CD4-positive, alpha-beta T cell (primary cell): Measurements from ENCODE around the gene SCGB1C2. TPM values are rescaled to one million over a fixed set of nuclear protein-coding genes. Genes with fewer than 3 reads are reported as not detected.

Source experiments
- ATAC-seq: fragments of 200-7000 bp; cut with Tn5 transposase; one replicate; pipeline ENCODE4 v1.10.0; 2022; ENCODE audit warnings: mild to moderate bottlenecking; ENCODE audit not compliant: poor library complexity
- CTCF ChIA-PET: fragments of 350-600 bp; sonication (Branson Sonifier 250); formaldehyde crosslinking; loops from one replicate; lab custom pipeline; 2021; ENCODE audit warnings: antibody characterized with exemption, inconsistent platforms; lab: Charles Lee
- POLR2A ChIA-PET: fragments of 350-600 bp; sonication (Branson Sonifier 250); formaldehyde crosslinking; loops from one replicate; lab custom pipeline; 2021; ENCODE audit warnings: antibody characterized with exemption, inconsistent platforms; lab: Charles Lee
- DNase-seq, 14 experiments: peaks; one replicate each; pipeline ENCODE4 v3.0.0-alpha.2; 2013 to 2020; ENCODE audit warnings: mixed read lengths in 2 of 14
- H3K27ac ChIP-seq, 2 donors: one replicate each; pipeline versions ENCODE4 v1.5.1 to v1.7.0; 2013; ENCODE audit warnings: low read length in 2 of 2, low read depth in 1 of 2, mild to moderate bottlenecking in 1 of 2
- H3K27me3 ChIP-seq, 2 experiments: 1 replicate in 1 of 2; 2 replicates in 1 of 2; pipeline versions ENCODE4 v1.6.1 to v1.7.0; 2013; ENCODE audit warnings: low read length in 2 of 2, control low read depth in 1 of 2, mild to moderate bottlenecking in 1 of 2, moderate library complexity in 1 of 2; ENCODE audit not compliant: insufficient read depth in 2 of 2, control insufficient read depth in 1 of 2
- H3K36me3 ChIP-seq: one replicate; pipeline ENCODE4 v1.6.1; 2013; ENCODE audit warnings: low read length, control low read depth; ENCODE audit not compliant: insufficient read depth
- H3K4me1 ChIP-seq: one replicate; pipeline ENCODE4 v1.6.1; 2013; ENCODE audit warnings: low read length, control low read depth; ENCODE audit not compliant: insufficient read depth
- H3K4me3 ChIP-seq: one replicate; pipeline ENCODE4 v1.5.1; 2013; ENCODE audit warnings: mild to moderate bottlenecking, low read length, moderate library complexity
- H3K9me3 ChIP-seq, 2 experiments: 1 replicate in 1 of 2; 2 replicates in 1 of 2; pipeline versions ENCODE4 v1.6.1 to v1.7.0; 2013; ENCODE audit warnings: low read length in 2 of 2, mild to moderate bottlenecking in 2 of 2, control low read depth in 1 of 2, moderate library complexity in 1 of 2; ENCODE audit not compliant: control insufficient read depth in 1 of 2, insufficient read depth in 1 of 2
- H3K27ac Mint-ChIP-seq: one replicate; pipeline ENCODE4 v1.8.0; 2020; ENCODE audit warnings: mixed read lengths
- H3K27me3 Mint-ChIP-seq: one replicate; pipeline ENCODE4 v1.8.0; 2021; ENCODE audit warnings: mixed read lengths
- H3K36me3 Mint-ChIP-seq: one replicate; pipeline ENCODE4 v1.8.0; 2021; ENCODE audit warnings: low read depth, mixed read lengths
- H3K4me1 Mint-ChIP-seq: one replicate; pipeline ENCODE4 v1.8.0; 2021; ENCODE audit warnings: low read depth, mixed read lengths
- H3K4me3 Mint-ChIP-seq: one replicate; pipeline ENCODE4 v1.8.0; 2020; ENCODE audit warnings: mild to moderate bottlenecking, mixed read lengths
- H3K9me3 Mint-ChIP-seq: one replicate; pipeline ENCODE4 v1.8.0; 2020; ENCODE audit warnings: mixed read lengths
- intact Hi-C, 2 experiments: fragments of 100-400 bp; cut with DNase I in 1 of 2; cut with micrococcal nuclease in 1 of 2; formaldehyde crosslinking; loops; one replicate each; pipeline versions ENCODE4 v1.15.1 to v1.9.0; 2023 to 2025; cut with DNase I, micrococcal nuclease
- total RNA-seq, 174 experiments: library from RNA in 2 of 174; stranded (reverse) in 2 of 174; gene quantifications; one replicate each; pipeline ENCODE4 v1.2.3 and lab custom pipeline; 2021 to 2026
- TF ChIP-seq, protein P1 (sequence below): fragments of 200-600 bp; IDR thresholded peaks from one replicate; pipeline ENCODE4 v1.8.0; 2022; ENCODE audit warnings: antibody characterized with exemption, mild to moderate bottlenecking

Gene SCGB1C2
- total RNA-seq, 2 experiments from 2014 or later, result not detected

DNA sequence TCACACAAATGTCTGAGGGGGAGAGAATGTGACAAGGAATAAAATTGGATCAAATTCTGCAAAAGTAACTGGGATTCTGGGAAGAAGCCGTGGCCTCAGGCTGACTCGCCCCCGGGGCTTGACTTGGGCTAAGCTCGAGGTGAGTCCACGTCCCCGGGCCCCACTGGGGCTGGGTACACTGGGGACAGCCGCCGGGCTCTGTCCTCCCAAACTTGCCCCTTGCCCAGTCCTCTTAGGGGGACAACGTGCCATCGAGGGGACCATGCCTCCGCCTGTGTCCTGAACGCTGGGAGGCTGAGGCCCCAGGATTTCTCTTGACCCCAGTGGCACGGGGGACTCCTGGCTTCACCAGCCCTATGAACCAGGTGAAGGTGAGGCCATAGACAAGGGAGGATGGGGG, 23.0 kb downstream of the SCGB1C2 start:
- CTCF ChIA-PET, result no interaction called here
- H3K27me3 ChIP-seq, result peaks cover 0 to 4% of the 10 kb centered on the region in 2 experiments

DNA sequence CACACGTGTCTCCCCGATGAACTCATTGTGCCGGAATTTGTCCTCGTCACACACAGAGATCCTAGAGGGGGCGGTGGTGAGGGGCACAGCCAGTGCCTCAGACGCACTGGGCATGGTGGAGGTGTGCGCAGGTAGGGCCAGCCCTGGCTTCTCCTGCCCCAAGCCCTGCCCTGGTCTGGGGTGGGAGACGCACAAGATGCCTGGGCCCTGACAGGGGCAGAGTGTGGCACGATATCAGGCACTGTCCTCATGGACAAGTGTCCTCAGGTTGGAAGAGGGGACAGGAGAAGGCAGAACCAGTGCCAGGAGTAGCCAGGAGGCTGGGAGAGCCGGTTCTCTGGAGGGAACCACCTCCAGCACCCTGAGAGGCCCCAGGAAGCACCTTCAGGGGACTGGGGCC, 24.1 kb downstream of the SCGB1C2 start:
- POLR2A ChIA-PET, result no interaction called here
- no peaks in the 10 kb centered on the region for H3K4me1 Mint-ChIP-seq
- TF ChIP-seq, protein P1, sequence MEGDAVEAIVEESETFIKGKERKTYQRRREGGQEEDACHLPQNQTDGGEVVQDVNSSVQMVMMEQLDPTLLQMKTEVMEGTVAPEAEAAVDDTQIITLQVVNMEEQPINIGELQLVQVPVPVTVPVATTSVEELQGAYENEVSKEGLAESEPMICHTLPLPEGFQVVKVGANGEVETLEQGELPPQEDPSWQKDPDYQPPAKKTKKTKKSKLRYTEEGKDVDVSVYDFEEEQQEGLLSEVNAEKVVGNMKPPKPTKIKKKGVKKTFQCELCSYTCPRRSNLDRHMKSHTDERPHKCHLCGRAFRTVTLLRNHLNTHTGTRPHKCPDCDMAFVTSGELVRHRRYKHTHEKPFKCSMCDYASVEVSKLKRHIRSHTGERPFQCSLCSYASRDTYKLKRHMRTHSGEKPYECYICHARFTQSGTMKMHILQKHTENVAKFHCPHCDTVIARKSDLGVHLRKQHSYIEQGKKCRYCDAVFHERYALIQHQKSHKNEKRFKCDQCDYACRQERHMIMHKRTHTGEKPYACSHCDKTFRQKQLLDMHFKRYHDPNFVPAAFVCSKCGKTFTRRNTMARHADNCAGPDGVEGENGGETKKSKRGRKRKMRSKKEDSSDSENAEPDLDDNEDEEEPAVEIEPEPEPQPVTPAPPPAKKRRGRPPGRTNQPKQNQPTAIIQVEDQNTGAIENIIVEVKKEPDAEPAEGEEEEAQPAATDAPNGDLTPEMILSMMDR, result no peak
- H3K27me3 Mint-ChIP-seq, result no peaks in the 10 kb centered on the region
- CTCF ChIA-PET, result no interaction called here
- H3K36me3 Mint-ChIP-seq, result no peaks in the 10 kb centered on the region
- intact Hi-C loops, result no loop called here
- DNase-seq, result no peak
- H3K9me3 ChIP-seq, result peaks cover 0 to 4% of the 10 kb centered on the region in 2 experiments
- no peak overlapping the region for H3K4me3 ChIP-seq
- H3K27ac Mint-ChIP-seq, result no peak overlapping the region
- H3K4me1 ChIP-seq, result no peaks in the 10 kb centered on the region
- peaks cover 0 to 2% of the 10 kb centered on the region in 2 experiments for H3K27me3 ChIP-seq
- H3K4me3 Mint-ChIP-seq, result no peak overlapping the region
- no peak for ATAC-seq
- no peaks in the 10 kb centered on the region for H3K36me3 ChIP-seq
- no peaks in the 10 kb centered on the region for H3K9me3 Mint-ChIP-seq
- H3K27ac ChIP-seq, result no peak overlapping the region

More for the DNA sequence above, 23.0 kb downstream of the SCGB1C2 start:
- Mint-ChIP-seq H3K27me3 (no peaks in the 10 kb centered on the region), H3K4me3 (no peak overlapping the region), H3K9me3 (no peaks in the 10 kb centered on the region), H3K36me3 (no peaks in the 10 kb centered on the region), H3K27ac (no peak overlapping the region), H3K4me1 (no peaks in the 10 kb centered on the region)
- Histone ChIP-seq H3K4me3 (no peak overlapping the region), H3K36me3 (no peaks in the 10 kb centered on the region), H3K4me1 (no peaks in the 10 kb centered on the region), H3K27ac (no peak overlapping the region), H3K9me3 (no peaks in the 10 kb centered on the region)
- DNase-seq, result no peak
- ATAC-seq, result no peak
- TF ChIP-seq, protein P1, result no peak
- POLR2A ChIA-PET, result no interaction called here
- intact Hi-C loops, result no loop called here

DNA sequence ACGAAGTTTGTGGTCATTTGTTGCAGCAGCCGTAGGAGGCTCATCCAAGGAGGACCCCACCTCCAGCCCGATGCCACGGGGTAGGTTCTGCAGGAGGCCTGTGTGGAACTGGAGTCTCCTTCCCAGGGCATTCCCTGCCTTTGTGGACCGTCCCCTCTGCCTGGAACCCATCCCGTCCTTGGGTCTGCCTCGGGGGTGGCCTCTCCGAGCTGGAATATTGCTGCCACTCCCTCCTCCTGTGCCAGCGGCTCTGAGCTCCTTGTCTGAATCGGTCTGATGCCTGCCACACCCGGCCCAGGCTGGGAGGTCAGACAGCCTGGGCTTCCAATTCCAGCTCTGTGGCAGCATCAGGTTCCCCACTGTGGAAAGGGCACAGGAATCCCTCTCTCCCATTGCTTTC, 25.3 kb downstream of the SCGB1C2 start:
- H3K27me3 Mint-ChIP-seq, result no peaks in the 10 kb centered on the region
- TF ChIP-seq, protein P1, result no peak
- ChIA-PET CTCF (no interaction called here), POLR2A (no interaction called here)
- H3K27ac Mint-ChIP-seq, result no peak overlapping the region
- H3K9me3 ChIP-seq, result peaks cover 0 to 4% of the 10 kb centered on the region in 2 experiments
- DNase-seq (no peak), ATAC-seq (no peak)
- H3K9me3 Mint-ChIP-seq, result no peaks in the 10 kb centered on the region
- H3K36me3 Mint-ChIP-seq, result no peaks in the 10 kb centered on the region
- H3K27me3 ChIP-seq, result peaks cover 0 to 2% of the 10 kb centered on the region in 2 experiments
- H3K4me1 Mint-ChIP-seq, result no peaks in the 10 kb centered on the region
- intact Hi-C loops, result no loop called here
- H3K27ac ChIP-seq, result no peak overlapping the region
- H3K4me1 ChIP-seq, result no peaks in the 10 kb centered on the region
- no peak overlapping the region for H3K4me3 ChIP-seq
- no peak overlapping the region for H3K4me3 Mint-ChIP-seq
- H3K36me3 ChIP-seq, result no peaks in the 10 kb centered on the region
